D341Med (cell line): ENCODE data around the gene DCPS.

ENCODE experiments used
- DNase-seq: peaks from one replicate; pipeline ENCODE4 v3.0.0; 2012; ENCODE audit warnings: low spot score

DCPS gene

GRCh38 chr11:126328938-126329643 lies 25.2 kb downstream of the DCPS start:
- DNase-seq = no peak

GRCh38 chr11:126329644-126330211 lies 25.9 kb downstream of the DCPS start:
- no peak for DNase-seq

- DNase-seq = no peak
These were observed 27.4 kb downstream of the DCPS start for GRCh38 chr11:126331286-126331685.

- no peak for DNase-seq
These were observed 28.4 kb downstream of the DCPS start for GRCh38 chr11:126332221-126332711.

- DNase-seq = no peak
These were observed 29.3 kb downstream of the DCPS start for GRCh38 chr11:126333142-126333541.

- no peak for DNase-seq
These were observed 31.0 kb downstream of the DCPS start for GRCh38 chr11:126334659-126335462.

GRCh38 chr11:126335463-126335760 lies 31.6 kb downstream of the DCPS start:
- no peak for DNase-seq

- no peak for DNase-seq
These were observed 32.3 kb downstream of the DCPS start for GRCh38 chr11:126336138-126336541.

- no peak for DNase-seq
These were observed 32.8 kb downstream of the DCPS start for GRCh38 chr11:126336671-126337101.

- DNase-seq = no peak
These were observed 33.2 kb downstream of the DCPS start for GRCh38 chr11:126337126-126337473.

GRCh38 chr11:126337474-126338241 lies 33.8 kb downstream of the DCPS start:
- DNase-seq = no peak

GRCh38 chr11:126338346-126339055 lies 34.6 kb downstream of the DCPS start:
- no peak for DNase-seq

- DNase-seq = no peak
These were observed 35.4 kb downstream of the DCPS start for GRCh38 chr11:126339073-126339862.

GRCh38 chr11:126339863-126340434 lies 36.1 kb downstream of the DCPS start:
- DNase-seq = no peak

- DNase-seq = no peak
These were observed 37.2 kb downstream of the DCPS start for GRCh38 chr11:126340960-126341606.

GRCh38 chr11:126341760-126342161 lies 37.9 kb downstream of the DCPS start:
- no peak for DNase-seq

GRCh38 chr11:126343051-126343450 lies 39.2 kb downstream of the DCPS start:
- no peak for DNase-seq

GRCh38 chr11:126344141-126345080 lies 40.6 kb downstream of the DCPS start:
- DNase-seq = no peak

GRCh38 chr11:126345283-126345682 lies 41.4 kb downstream of the DCPS start:
- DNase-seq = no peak
